Measurements from ENCODE around the gene MPPE1. TPM values are rescaled to one million over a fixed set of nuclear protein-coding genes. Genes with fewer than 3 reads are reported as not detected.

The MPPE1 gene
- total and polyA plus RNA-seq, 4 donors, result 41.3 to 71.4 (median 44.0) TPM

DNA sequence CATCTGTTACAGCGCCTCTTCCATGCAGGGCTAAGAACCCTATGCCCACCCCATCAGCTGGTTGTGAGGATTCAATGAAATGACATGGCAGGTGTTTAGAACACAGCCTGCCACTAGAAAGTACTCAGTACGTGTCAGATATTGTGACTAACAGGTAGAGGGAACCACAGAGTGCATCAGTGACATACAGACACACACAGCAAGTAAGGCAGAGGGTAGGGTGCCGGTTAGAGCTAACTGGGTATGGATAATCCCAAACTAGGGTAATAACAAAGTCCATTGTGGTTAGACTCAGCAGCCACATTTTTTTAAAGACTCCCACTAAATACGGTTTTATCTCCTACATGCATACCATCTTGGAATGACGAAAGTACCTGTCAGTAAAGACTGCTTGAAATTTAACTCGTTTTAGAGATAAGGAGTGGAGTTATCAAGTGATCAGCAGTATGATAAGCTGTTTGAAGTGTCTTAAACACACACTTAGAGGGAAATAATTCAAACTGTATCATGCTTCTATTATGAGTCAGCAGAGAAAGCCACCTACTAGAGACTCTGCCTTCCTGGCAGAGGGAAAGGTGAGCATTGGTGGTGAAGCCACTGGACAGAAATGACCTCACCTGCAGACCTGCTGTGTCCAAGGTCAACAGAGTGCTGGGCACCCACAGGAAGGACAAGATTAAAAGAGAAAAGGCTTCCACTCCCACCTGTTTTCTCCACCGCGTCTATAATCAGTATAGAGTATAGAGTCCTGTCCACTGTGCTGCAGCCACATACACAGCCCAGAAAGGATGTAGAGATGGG is 20.6 kb downstream of the MPPE1 start:
- H3K9me3 ChIP-seq (ENCODE audit: control insufficient read depth in 4 of 4, insufficient read depth in 3 of 4, low read length in 3 of 4), result no peaks in the 10 kb centered on the region
- H3K36me3 ChIP-seq (ENCODE audit: control insufficient read depth in 4 of 4, insufficient read depth in 4 of 4, low read length in 4 of 4), result peaks cover 12 to 25% (median 23%) of the 10 kb centered on the region in 4 donors
- TF ChIP-seq, protein P1, sequence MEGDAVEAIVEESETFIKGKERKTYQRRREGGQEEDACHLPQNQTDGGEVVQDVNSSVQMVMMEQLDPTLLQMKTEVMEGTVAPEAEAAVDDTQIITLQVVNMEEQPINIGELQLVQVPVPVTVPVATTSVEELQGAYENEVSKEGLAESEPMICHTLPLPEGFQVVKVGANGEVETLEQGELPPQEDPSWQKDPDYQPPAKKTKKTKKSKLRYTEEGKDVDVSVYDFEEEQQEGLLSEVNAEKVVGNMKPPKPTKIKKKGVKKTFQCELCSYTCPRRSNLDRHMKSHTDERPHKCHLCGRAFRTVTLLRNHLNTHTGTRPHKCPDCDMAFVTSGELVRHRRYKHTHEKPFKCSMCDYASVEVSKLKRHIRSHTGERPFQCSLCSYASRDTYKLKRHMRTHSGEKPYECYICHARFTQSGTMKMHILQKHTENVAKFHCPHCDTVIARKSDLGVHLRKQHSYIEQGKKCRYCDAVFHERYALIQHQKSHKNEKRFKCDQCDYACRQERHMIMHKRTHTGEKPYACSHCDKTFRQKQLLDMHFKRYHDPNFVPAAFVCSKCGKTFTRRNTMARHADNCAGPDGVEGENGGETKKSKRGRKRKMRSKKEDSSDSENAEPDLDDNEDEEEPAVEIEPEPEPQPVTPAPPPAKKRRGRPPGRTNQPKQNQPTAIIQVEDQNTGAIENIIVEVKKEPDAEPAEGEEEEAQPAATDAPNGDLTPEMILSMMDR (IDR thresholded peaks at IDR 0.05; ENCODE audit: control extremely low read depth, extremely low read depth), result no peak
- DNase-seq (peak in 1 of 3 donors; percentile 36), ATAC-seq (ENCODE audit: insufficient read depth, low FRiP score) (peak; percentile 85)
- no peak overlapping the region for H3K9ac ChIP-seq (ENCODE audit: insufficient read depth in 1 of 2, low read length in 2 of 2)
- no peaks in the 10 kb centered on the region for H3K27me3 ChIP-seq (ENCODE audit: control insufficient read depth in 3 of 3, insufficient read depth in 3 of 3, low read length in 2 of 3)
- H3K4me3 ChIP-seq, result no peak overlapping the region
- WGBS, 2 donors, result 64 to 78% methylated on average over 8 of the region's 8 CpGs
- peak overlapping the region in 1 of 2 donors; percentile 81 for H3K27ac ChIP-seq (ENCODE audit: low read depth in 1 of 2, low read length in 1 of 2)
- H3K4me1 ChIP-seq (ENCODE audit: control insufficient read depth in 5 of 5, insufficient read depth in 5 of 5, low read length in 5 of 5), result peaks cover 0 to 5% (median 0%) of the 10 kb centered on the region in 5 donors

DNA sequence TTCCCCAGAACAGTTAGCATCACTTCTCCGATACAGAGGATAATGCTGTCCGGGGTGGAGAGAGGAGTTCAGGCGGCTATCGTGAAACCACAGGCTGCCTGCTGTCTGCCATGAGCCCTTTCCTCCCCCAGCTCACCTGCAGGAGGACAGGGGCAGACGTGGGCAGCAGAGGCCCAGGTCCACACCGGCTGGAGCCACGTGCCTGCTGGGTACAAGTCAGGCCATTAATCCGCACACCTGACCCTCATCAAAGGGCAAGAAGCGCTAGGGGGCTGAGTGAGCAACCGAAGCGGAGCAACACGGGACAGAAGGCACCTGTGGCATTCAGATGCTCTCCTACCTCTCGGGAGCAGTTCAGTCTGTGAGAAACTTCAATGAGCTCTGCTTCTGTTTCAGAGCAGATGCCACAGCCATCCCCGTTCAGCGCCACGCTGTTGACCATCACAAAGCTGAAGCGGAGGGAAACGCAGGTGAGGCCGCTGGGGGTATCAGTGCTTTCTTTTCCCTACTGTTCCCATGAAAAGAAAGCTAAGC is 21.5 kb downstream of the MPPE1 start:
- no peaks in the 10 kb centered on the region for H3K27me3 ChIP-seq (ENCODE audit: control insufficient read depth in 3 of 3, insufficient read depth in 3 of 3, low read length in 2 of 3)
- H3K27ac ChIP-seq (ENCODE audit: low read depth in 1 of 2, low read length in 1 of 2), result no peak overlapping the region
- H3K4me1 ChIP-seq (ENCODE audit: control insufficient read depth in 5 of 5, insufficient read depth in 5 of 5, low read length in 5 of 5), result peaks cover 0 to 5% (median 0%) of the 10 kb centered on the region in 5 donors
- TF ChIP-seq, protein P1 (IDR thresholded peaks at IDR 0.05; ENCODE audit: control extremely low read depth, extremely low read depth), result no peak
- ATAC-seq (ENCODE audit: insufficient read depth, low FRiP score), result no peak
- no peak overlapping the region for H3K4me3 ChIP-seq
- H3K9ac ChIP-seq (ENCODE audit: insufficient read depth in 1 of 2, low read length in 2 of 2), result no peak overlapping the region
- 91 to 94% methylated on average over 19 of the region's 19 CpGs for WGBS, 2 donors
- DNase-seq, result no peak
- no peaks in the 10 kb centered on the region for H3K9me3 ChIP-seq (ENCODE audit: control insufficient read depth in 4 of 4, insufficient read depth in 3 of 4, low read length in 3 of 4)
- peaks cover 12 to 25% (median 22%) of the 10 kb centered on the region in 4 donors for H3K36me3 ChIP-seq (ENCODE audit: control insufficient read depth in 4 of 4, insufficient read depth in 4 of 4, low read length in 4 of 4)

DNA sequence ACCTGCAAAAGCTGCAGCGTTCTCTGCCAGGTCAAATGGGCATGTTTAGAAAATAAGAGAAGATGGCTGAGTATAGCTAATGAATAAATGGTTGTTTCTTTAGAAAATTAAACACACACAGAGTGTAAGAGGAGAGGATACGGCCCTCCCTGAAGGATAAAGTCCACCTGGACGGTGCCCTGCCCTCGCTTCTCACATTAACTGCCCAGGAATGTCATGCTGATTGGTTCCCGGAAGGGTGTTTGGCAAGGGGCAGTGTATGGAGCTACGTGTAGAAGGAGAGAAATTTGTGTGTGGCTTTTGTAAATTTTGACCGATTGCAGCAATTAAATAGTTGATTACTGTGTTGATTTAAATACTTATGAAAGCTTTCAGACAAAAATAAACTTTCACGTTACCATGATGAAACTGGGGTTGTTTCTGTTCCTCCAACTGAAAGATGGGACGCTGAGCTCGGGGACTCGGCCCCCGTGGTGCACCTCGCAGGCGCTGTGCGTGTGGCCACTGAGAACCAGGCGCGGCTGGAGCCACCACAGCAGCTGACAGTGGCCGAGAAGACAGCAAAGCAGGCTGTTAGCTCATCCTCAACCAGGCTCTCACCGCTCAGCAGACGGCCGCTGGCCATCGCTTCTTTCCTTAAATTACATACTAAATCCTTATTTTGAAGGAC is 22.7 kb downstream of the MPPE1 start:
- 78 to 84% methylated on average over 22 of the region's 22 CpGs for WGBS, 2 donors
- Histone ChIP-seq H3K27ac (ENCODE audit: low read depth in 1 of 2, low read length in 1 of 2) (no peak overlapping the region), H3K4me3 (no peak overlapping the region), H3K4me1 (ENCODE audit: control insufficient read depth in 5 of 5, insufficient read depth in 5 of 5, low read length in 5 of 5) (peaks cover 0 to 5% (median 0%) of the 10 kb centered on the region in 5 donors), H3K36me3 (ENCODE audit: control insufficient read depth in 4 of 4, insufficient read depth in 4 of 4, low read length in 4 of 4) (peaks cover 12 to 27% (median 18%) of the 10 kb centered on the region in 4 donors), H3K9me3 (ENCODE audit: control insufficient read depth in 4 of 4, insufficient read depth in 3 of 4, low read length in 3 of 4) (no peaks in the 10 kb centered on the region), H3K27me3 (ENCODE audit: control insufficient read depth in 3 of 3, insufficient read depth in 3 of 3, low read length in 2 of 3) (no peaks in the 10 kb centered on the region), H3K9ac (ENCODE audit: insufficient read depth in 1 of 2, low read length in 2 of 2) (no peak overlapping the region)
- ATAC-seq (ENCODE audit: insufficient read depth, low FRiP score) (no peak), DNase-seq (no peak)
- TF ChIP-seq, protein P1 (IDR thresholded peaks at IDR 0.05; ENCODE audit: control extremely low read depth, extremely low read depth), result no peak
